GM19238 (cell line): Measurements from ENCODE around the gene HOXD9.

ENCODE experiments used
- DNase-seq: peaks from one replicate; pipeline ENCODE4 v3.0.0; 2011; ENCODE audit warnings: low spot score; ENCODE audit not compliant: insufficient read length

Gene HOXD9

GRCh38 chr2:176085861-176086771 is 36.4 kb upstream of the HOXD9 start:
- DNase-seq, result no peak

DNA sequence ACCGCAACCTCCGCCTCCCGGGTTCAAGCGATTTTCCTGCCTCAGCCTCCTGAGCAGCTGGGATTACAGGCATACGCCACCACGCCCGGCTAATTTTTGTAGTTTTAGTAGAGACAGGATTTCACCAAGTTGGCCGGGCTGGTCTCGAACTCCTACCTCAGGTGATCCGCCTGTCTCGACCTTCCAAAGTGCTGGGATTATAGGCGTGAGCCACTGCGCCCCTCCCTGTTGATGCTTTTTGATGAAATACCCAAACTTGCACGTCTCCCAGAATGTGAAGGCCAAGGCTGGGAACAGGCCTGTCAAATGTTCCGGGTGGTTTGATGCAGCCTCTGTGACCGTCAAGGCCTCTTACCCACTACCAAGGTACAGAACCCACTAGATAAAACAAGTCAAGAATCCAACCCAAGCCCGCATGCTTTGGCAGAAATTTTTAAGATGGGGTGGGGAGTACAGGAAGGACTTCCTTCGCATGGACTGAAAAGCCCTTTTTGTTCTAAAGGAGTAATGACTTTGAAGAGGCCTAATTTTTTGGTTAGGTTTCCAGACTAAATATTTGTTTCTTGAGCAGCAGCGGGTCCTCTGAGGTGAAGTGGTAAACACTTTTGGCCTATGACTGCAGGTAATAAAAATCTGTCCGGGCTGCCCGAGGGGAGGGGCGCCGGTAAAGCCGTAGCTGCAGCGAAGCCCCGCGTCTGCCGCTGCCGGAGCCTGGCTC is 35.0 kb upstream of the HOXD9 start:
- DNase-seq, result no peak

DNA sequence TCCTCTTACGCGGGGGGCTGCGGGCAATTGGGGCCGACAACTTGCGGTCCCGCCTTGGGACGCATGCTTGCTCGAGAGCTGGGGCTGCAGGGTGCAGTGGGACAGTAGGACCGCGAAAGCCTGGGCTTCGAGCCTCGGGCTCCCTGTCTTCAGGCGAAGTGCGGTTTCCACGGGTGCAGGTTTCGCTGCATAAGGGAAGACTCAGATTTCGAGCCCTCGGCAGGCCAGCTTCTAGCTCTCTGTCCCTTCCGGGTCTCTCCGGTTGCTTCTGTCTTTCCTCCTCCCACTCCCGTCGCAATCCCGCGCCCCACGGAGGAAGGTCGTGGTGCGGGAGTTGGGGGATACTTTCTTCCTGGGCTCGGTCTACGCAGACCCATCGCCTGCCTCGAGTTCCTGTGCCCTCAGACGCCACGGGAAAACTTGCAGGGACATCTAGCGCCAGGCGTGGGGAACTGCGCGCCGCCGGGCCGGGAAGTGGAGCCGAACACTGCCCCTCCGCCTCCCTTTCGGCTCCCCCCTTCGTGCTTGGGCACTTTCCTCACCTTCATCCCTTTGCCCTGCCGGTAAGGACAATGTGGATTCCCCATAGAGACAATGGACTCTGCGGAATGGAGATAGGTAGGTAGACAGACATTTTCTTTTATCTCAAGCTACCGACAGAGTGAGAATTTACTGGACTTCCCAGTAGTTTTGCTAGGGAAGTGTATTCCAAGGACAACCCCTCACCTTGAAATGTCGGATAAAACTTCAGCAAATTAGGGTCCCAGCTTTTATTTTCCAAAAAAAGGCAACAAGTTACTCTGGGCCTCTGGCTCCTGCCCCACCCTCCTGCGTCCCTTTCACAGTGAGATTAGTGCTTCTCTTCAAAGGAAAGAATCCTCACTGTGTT is 34.2 kb upstream of the HOXD9 start:
- peak; percentile 52 for DNase-seq

DNA sequence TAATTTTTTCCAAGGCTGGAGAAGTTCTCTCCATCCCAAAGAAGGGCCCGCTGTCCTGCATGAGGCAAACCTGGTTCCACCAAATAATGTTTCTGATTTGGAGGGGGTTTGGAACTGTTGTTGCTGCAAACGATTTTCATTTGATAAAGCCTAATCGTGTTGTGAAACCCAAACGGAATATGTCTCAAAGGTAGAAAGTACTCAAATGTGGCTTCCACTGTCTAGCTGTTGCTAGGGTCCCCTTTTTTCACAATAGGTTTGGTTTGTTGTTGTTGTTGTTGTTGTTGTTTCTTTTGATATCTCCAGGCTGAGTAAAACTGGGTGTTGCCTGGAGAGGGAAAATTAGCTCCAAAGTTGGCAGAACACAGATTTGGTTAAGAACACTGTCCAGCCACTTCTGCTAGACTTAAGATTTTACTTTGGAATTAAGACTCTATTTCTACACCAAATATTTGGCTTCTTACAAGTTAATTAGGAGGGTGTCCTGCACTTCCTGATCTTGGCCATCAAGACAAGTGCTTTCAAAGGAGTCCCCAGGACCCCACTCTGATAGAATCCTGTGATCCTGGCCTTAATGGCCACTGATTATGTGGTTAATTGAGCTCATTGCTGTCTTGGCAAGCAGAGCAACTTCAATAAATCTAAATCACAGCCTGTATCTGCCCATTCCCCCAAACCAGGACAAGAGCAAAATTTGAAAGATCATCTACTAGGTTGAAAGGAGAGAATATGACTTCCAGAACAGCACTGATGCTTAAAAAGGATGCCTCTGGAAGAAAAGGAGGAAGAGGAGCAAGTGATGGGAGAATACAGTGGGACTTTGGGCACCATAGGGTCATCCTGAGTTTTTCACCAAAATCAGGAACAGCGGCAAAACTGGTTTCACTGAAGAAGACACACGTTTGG is 33.3 kb upstream of the HOXD9 start:
- DNase-seq, result no peak

GRCh38 chr2:176089843-176090395 is 32.6 kb upstream of the HOXD9 start:
- no peak for DNase-seq

DNA sequence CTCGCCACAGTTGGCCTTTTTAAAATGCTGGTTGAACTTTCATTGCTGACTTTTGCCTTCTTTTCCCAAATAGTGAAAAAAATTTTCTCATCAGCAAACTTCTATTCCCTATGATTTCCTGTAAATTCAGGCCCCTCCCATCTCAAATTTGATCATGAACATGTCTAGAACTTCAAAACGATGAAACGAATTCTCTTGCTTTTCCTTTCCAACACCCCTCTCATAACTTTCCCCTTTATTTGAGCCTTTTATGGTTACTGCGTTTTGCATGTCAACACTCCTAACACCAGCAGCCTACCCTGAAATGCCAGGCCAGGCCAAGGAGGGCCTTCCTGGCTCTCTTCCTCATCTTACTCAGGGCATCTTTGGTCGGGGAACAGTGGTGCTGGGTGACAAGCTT is 31.7 kb upstream of the HOXD9 start:
- DNase-seq, result no peak

GRCh38 chr2:176091329-176092258 is 30.9 kb upstream of the HOXD9 start:
- DNase-seq, result no peak

DNA sequence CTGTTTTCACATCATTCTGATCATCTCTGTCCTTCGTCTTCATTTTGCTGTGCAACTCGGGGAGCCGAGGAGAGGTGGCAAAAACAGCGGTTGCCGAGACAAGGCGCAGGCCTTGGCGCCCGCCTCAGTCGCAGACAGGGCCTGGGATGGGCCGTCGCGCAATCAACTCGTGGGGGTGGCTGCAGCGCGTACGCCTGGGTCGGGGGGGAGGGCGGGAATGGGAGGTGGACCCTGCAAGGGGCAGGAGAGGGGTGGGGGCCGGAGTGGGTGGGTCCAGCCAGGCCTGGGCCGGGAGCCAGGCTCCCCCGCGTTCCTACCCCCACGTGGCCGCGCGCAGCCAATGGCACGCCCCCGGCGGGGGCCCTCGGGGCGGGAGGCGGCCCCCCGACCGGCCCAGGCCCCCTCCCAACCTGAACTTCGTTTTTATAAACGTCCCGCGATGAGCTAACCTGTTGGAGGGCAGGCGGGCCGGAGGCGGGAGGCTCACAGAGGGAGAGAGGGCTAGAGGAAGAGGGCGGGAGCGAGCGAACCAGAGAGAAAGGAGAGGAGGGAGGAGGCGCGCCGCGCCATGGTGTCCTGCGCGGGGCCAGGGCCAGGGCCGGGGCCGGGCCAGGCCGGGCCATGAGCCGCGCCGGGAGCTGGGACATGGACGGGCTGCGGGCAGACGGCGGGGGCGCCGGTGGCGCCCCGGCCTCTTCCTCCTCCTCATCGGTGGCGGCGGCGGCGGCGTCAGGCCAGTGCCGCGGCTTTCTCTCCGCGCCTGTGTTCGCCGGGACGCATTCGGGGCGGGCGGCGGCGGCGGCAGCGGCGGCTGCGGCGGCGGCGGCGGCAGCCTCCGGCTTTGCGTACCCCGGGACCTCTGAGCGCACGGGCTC is 30.0 kb upstream of the HOXD9 start, which contains the start of gene HOXD13:
Gene HOXD13, plus strand, starts transcription at position 452 of the 875 bp plus-strand sequence. Its CDS starts 170 bp downstream, at position 622.
- DNase-seq, result no peak

GRCh38 chr2:176093145-176093897 is 29.2 kb upstream of the HOXD9 start:
- DNase-seq, result no peak

GRCh38 chr2:176093898-176094249 is 28.6 kb upstream of the HOXD9 start:
- no peak for DNase-seq

- no peak for DNase-seq
Measured at GRCh38 chr2:176094349-176094748, 28.2 kb upstream of the HOXD9 start.

GRCh38 chr2:176095421-176095820 is 27.1 kb upstream of the HOXD9 start:
- DNase-seq, result no peak

DNA sequence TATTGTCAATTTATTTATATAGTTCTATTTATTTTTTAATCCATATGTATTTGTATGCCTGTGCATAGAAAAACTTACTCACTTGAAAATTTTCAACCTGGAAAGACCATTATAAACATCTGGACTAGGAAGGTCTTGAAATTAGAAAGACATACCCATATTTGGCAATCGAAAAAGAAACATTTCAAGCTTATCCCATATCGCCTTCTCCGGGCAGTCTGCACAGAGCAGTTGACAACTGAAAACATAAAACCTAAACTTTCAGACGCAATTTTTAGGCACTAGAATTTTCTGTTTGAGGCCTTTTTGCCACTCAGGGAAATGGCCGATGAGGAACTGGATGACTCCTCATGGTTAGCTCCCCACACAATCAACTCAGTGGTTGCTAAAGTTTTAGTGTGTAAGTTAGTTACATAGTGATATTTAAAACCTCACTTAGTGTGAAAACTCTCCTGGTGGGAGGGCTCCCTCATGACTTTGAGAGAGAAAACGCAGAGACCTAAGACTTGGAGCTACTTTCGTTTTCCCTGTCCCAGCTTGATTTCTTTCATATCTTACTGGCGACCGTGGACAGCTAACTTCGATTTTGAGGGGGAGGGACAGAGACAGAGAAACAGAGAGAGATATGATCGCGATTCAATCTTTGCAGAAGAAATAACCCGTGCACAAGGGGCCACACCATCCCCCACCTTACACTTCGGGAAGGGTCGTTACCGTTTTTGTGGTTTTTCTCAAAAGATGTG is 26.1 kb upstream of the HOXD9 start:
- DNase-seq, result no peak

GRCh38 chr2:176096986-176097819 is 25.3 kb upstream of the HOXD9 start:
- DNase-seq, result peak; percentile 75

DNA sequence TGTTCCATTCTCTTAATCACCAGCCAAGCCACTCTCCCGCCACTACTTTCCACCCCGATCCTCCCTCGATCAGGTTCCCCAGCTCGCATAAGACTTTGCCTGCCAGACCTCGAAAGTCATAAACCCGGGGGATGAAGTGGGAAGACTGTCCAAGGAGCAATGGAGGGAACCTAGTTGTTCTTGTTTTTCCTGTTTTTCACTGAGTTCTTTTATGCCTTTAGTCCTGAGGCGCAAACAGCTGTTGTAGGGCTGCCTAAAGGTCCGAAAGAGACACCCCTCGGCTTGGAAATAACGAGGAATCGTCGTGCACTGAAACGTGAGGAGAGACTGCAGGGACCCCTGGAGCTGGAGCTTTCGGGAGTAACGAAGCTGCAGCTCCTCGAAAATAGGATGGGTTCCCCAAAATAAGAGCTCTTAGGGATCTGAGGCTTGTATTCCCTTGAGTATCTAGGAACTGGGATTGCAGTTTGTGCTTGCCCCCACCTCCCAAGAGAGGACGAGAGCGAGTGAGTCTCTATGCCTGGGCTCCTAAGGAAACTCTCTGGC is 24.6 kb upstream of the HOXD9 start:
- DNase-seq, result no peak
